SK-N-SH treated with all-trans-retinoic acid at 6 μM for 48 hours (cell line): Measurements from ENCODE around the gene ANKRD40CL.

Experiments
- ATAC-seq: fragments of 200-7000 bp; cut with Tn5 transposase; 3 replicates; pipeline ENCODE4 v1.9.1; 2020; ENCODE audit warnings: mild to moderate bottlenecking, moderate library complexity
- ARNTL ChIP-seq: fragments of 450-650 bp; formaldehyde crosslinking; IDR thresholded peaks from 2 replicates; pipeline ENCODE4 v1.5.0; 2020; ENCODE audit warnings: low read depth, mild to moderate bottlenecking, moderate library complexity, borderline replicate concordance
- BACH2 ChIP-seq: fragments of 250-450 bp; sonication (Bioruptor Pico); IDR thresholded peaks from 2 replicates; pipeline ENCODE4 v1.9.0; 2021; ENCODE audit warnings: mild to moderate bottlenecking, borderline replicate concordance
- CSDC2 ChIP-seq: fragments of 250-450 bp; sonication (Bioruptor Pico); IDR thresholded peaks from 2 replicates; pipeline ENCODE4 v1.5.0; 2020; ENCODE audit warnings: mild to moderate bottlenecking, moderate library complexity
- ESRRG ChIP-seq: fragments of 250-450 bp; sonication (Bioruptor Pico); IDR thresholded peaks from 2 replicates; pipeline ENCODE4 v1.6.1; 2021; ENCODE audit warnings: mild to moderate bottlenecking
- GLIS3 ChIP-seq: fragments of 250-450 bp; sonication (Bioruptor Pico); IDR thresholded peaks from 2 replicates; pipeline ENCODE4 v1.5.0; 2020; ENCODE audit warnings: mild to moderate bottlenecking, moderate library complexity
- ISL1 ChIP-seq: fragments of 250-450 bp; sonication (Bioruptor Pico); IDR thresholded peaks from 2 replicates; pipeline ENCODE4 v2.1.2; 2022; ENCODE audit warnings: mild to moderate bottlenecking, moderate library complexity
- OSR1 ChIP-seq: fragments of 250-450 bp; sonication (Bioruptor Pico); IDR thresholded peaks from 2 replicates; pipeline ENCODE4 v1.8.0; 2022; ENCODE audit warnings: moderate library complexity, mild to moderate bottlenecking, inconsistent platforms
- PPARA ChIP-seq: fragments of 250-450 bp; sonication (Bioruptor Pico); IDR thresholded peaks from 2 replicates; pipeline ENCODE4 v1.5.0; 2020; ENCODE audit warnings: mild to moderate bottlenecking, borderline replicate concordance
- RARB ChIP-seq: fragments of 250-450 bp; sonication (Bioruptor Pico); IDR thresholded peaks from 2 replicates; pipeline ENCODE4 v1.8.0; 2021; ENCODE audit warnings: mild to moderate bottlenecking, moderate library complexity
- SNAI2 ChIP-seq: fragments of 250-450 bp; sonication (Bioruptor Pico); IDR thresholded peaks from 2 replicates; pipeline ENCODE4 v1.5.0; 2020; ENCODE audit warnings: mild to moderate bottlenecking, moderate library complexity
- TCF4 ChIP-seq: fragments of 250-450 bp; sonication (Bioruptor Pico); IDR thresholded peaks from 2 replicates; pipeline ENCODE4 v1.8.0; 2021; ENCODE audit warnings: mild to moderate bottlenecking, moderate library complexity, borderline replicate concordance
- TOX ChIP-seq: fragments of 250-450 bp; sonication (Bioruptor Pico); IDR thresholded peaks from 2 replicates; pipeline ENCODE4 v1.8.0; 2021; ENCODE audit warnings: mild to moderate bottlenecking, moderate library complexity, borderline replicate concordance
- ZC3H10 ChIP-seq: fragments of 250-450 bp; sonication (Bioruptor Pico); IDR thresholded peaks from 2 replicates; pipeline ENCODE4 v1.5.1; 2021; ENCODE audit warnings: mild to moderate bottlenecking, moderate library complexity
- ZFP3 ChIP-seq: fragments of 250-450 bp; sonication (Bioruptor Pico); IDR thresholded peaks from 2 replicates; pipeline ENCODE4 v1.5.0; 2020; ENCODE audit warnings: mild to moderate bottlenecking, moderate library complexity
- ZFP30 ChIP-seq: fragments of 450-650 bp; formaldehyde crosslinking; IDR thresholded peaks from 2 replicates; pipeline ENCODE4 v1.5.0; 2022; ENCODE audit warnings: mild to moderate bottlenecking, moderate library complexity
- ZNF565 ChIP-seq: fragments of 450-650 bp; formaldehyde crosslinking; conservative IDR thresholded peaks from 2 replicates; pipeline ENCODE4 v1.5.0; 2020; ENCODE audit warnings: low read depth, mild to moderate bottlenecking, moderate library complexity
- ZNF70 ChIP-seq: fragments of 450-650 bp; formaldehyde crosslinking; IDR thresholded peaks from 2 replicates; pipeline ENCODE4 v1.5.0; 2020; ENCODE audit warnings: mild to moderate bottlenecking, moderate library complexity
- ZNF8 ChIP-seq: fragments of 450-650 bp; formaldehyde crosslinking; IDR thresholded peaks from 2 replicates; pipeline ENCODE4 v1.5.0; 2020; ENCODE audit warnings: mild to moderate bottlenecking, moderate library complexity
- TF ChIP-seq, protein P1 (sequence below): fragments of 250-450 bp; sonication (Bioruptor Pico); IDR thresholded peaks from 2 replicates; pipeline ENCODE4 v1.8.0; 2021; ENCODE audit warnings: low read depth, mild to moderate bottlenecking, moderate library complexity, borderline replicate concordance
- TF ChIP-seq, protein P2 (sequence below): fragments of 250-450 bp; sonication (Bioruptor Pico); IDR thresholded peaks from 2 replicates; pipeline ENCODE4 v1.8.0; 2020; ENCODE audit warnings: mild to moderate bottlenecking, moderate library complexity, borderline replicate concordance
- TF ChIP-seq, protein P3 (sequence below): fragments of 250-450 bp; sonication (Bioruptor Pico); IDR thresholded peaks from 2 replicates; pipeline ENCODE4 v1.5.1; 2020; ENCODE audit warnings: low read depth, mild to moderate bottlenecking, moderate library complexity
- TF ChIP-seq, protein P4 (sequence below): fragments of 250-450 bp; sonication (Bioruptor Pico); IDR thresholded peaks from 2 replicates; pipeline ENCODE4 v1.5.0; 2020; ENCODE audit warnings: mild to moderate bottlenecking, moderate library complexity
- TF ChIP-seq, protein P5 (sequence below): fragments of 250-450 bp; sonication (Bioruptor Pico); IDR thresholded peaks from 2 replicates; pipeline ENCODE4 v1.5.1; 2021; ENCODE audit warnings: mild to moderate bottlenecking, moderate library complexity

Gene ANKRD40CL

DNA sequence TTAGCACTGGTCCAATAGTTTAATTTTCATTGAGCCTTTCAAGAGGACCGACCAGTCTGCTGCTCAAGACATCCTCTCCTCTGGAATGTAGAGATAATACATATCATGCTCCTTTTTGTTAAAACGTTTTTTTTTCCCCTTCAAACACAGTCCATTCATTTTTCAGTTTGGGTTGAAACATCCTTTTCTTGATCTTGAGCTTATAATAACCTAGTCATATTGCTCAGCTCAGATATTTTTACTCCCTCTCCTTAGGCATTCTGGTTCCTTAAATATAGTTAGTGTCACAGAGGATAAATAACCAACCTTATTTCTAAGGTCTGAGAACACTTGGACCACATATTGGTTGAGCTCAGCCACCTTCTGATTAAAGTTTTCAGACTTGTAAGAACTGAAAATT, 12.8 kb downstream of the ANKRD40CL start:
- TF ChIP-seq CSDC2, result no peak
- no peak for TF ChIP-seq TCF4 (CRISPR knock-in tag)
- TF ChIP-seq PPARA (CRISPR knock-in tag), result no peak
- TF ChIP-seq ESRRG (CRISPR knock-in tag), result no peak
- TF ChIP-seq ZNF70, result no peak
- TF ChIP-seq SNAI2, result no peak
- TF ChIP-seq ISL1 (CRISPR knock-in tag), result no peak
- no peak for TF ChIP-seq ZNF8 (CRISPR knock-in tag)
- TF ChIP-seq BACH2, result no peak
- TF ChIP-seq, protein P1, sequence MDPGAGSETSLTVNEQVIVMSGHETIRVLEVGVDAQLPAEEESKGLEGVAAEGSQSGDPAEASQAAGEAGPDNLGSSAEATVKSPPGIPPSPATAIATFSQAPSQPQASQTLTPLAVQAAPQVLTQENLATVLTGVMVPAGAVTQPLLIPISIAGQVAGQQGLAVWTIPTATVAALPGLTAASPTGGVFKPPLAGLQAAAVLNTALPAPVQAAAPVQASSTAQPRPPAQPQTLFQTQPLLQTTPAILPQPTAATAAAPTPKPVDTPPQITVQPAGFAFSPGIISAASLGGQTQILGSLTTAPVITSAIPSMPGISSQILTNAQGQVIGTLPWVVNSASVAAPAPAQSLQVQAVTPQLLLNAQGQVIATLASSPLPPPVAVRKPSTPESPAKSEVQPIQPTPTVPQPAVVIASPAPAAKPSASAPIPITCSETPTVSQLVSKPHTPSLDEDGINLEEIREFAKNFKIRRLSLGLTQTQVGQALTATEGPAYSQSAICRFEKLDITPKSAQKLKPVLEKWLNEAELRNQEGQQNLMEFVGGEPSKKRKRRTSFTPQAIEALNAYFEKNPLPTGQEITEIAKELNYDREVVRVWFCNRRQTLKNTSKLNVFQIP (CRISPR knock-in tag), result no peak
- no peak for TF ChIP-seq ZNF565 (CRISPR knock-in tag)
- TF ChIP-seq ZC3H10 (CRISPR knock-in tag), result no peak
- TF ChIP-seq, protein P2, sequence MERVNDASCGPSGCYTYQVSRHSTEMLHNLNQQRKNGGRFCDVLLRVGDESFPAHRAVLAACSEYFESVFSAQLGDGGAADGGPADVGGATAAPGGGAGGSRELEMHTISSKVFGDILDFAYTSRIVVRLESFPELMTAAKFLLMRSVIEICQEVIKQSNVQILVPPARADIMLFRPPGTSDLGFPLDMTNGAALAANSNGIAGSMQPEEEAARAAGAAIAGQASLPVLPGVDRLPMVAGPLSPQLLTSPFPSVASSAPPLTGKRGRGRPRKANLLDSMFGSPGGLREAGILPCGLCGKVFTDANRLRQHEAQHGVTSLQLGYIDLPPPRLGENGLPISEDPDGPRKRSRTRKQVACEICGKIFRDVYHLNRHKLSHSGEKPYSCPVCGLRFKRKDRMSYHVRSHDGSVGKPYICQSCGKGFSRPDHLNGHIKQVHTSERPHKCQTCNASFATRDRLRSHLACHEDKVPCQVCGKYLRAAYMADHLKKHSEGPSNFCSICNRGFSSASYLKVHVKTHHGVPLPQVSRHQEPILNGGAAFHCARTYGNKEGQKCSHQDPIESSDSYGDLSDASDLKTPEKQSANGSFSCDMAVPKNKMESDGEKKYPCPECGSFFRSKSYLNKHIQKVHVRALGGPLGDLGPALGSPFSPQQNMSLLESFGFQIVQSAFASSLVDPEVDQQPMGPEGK (CRISPR knock-in tag), result no peak
- TF ChIP-seq ARNTL (CRISPR knock-in tag), result no peak
- TF ChIP-seq OSR1, result no peak
- TF ChIP-seq, protein P3, sequence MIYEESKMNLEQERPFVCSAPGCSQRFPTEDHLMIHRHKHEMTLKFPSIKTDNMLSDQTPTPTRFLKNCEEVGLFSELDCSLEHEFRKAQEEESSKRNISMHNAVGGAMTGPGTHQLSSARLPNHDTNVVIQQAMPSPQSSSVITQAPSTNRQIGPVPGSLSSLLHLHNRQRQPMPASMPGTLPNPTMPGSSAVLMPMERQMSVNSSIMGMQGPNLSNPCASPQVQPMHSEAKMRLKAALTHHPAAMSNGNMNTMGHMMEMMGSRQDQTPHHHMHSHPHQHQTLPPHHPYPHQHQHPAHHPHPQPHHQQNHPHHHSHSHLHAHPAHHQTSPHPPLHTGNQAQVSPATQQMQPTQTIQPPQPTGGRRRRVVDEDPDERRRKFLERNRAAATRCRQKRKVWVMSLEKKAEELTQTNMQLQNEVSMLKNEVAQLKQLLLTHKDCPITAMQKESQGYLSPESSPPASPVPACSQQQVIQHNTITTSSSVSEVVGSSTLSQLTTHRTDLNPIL (CRISPR knock-in tag), result no peak
- ATAC-seq, result no peak

DNA sequence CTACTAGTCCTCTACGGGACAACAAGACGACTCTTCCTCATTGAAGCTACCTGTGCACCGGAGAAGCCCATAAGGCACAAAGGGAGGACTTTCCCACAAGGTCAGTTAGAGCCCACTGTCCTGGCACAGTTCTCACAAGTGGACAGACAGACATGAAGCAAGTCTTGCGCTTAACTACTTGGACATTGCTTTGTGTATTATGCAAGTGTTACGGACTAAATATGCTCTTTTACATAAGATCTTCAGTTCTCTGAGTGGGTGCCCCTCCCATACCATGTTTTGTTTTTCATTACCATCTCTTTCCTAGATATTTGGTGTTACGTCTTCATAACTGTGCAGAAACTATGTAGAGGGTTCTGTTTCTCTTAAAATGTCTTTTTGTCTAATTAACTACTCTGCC, 18.1 kb downstream of the ANKRD40CL start:
- no peak for ATAC-seq
- TF ChIP-seq CSDC2 (no peak), RARB (CRISPR knock-in tag) (no peak), BACH2 (no peak), OSR1 (no peak), ARNTL (CRISPR knock-in tag) (no peak), PPARA (CRISPR knock-in tag) (no peak), ESRRG (CRISPR knock-in tag) (no peak), ZNF565 (CRISPR knock-in tag) (no peak), ZC3H10 (CRISPR knock-in tag) (no peak)
- TF ChIP-seq, protein P4, sequence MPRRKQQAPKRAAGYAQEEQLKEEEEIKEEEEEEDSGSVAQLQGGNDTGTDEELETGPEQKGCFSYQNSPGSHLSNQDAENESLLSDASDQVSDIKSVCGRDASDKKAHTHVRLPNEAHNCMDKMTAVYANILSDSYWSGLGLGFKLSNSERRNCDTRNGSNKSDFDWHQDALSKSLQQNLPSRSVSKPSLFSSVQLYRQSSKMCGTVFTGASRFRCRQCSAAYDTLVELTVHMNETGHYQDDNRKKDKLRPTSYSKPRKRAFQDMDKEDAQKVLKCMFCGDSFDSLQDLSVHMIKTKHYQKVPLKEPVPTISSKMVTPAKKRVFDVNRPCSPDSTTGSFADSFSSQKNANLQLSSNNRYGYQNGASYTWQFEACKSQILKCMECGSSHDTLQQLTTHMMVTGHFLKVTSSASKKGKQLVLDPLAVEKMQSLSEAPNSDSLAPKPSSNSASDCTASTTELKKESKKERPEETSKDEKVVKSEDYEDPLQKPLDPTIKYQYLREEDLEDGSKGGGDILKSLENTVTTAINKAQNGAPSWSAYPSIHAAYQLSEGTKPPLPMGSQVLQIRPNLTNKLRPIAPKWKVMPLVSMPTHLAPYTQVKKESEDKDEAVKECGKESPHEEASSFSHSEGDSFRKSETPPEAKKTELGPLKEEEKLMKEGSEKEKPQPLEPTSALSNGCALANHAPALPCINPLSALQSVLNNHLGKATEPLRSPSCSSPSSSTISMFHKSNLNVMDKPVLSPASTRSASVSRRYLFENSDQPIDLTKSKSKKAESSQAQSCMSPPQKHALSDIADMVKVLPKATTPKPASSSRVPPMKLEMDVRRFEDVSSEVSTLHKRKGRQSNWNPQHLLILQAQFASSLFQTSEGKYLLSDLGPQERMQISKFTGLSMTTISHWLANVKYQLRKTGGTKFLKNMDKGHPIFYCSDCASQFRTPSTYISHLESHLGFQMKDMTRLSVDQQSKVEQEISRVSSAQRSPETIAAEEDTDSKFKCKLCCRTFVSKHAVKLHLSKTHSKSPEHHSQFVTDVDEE (CRISPR knock-in tag), result no peak
- TF ChIP-seq, protein P5, sequence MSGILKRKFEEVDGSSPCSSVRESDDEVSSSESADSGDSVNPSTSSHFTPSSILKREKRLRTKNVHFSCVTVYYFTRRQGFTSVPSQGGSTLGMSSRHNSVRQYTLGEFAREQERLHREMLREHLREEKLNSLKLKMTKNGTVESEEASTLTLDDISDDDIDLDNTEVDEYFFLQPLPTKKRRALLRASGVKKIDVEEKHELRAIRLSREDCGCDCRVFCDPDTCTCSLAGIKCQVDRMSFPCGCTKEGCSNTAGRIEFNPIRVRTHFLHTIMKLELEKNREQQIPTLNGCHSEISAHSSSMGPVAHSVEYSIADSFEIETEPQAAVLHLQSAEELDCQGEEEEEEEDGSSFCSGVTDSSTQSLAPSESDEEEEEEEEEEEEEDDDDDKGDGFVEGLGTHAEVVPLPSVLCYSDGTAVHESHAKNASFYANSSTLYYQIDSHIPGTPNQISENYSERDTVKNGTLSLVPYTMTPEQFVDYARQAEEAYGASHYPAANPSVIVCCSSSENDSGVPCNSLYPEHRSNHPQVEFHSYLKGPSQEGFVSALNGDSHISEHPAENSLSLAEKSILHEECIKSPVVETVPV (CRISPR knock-in tag), result no peak

DNA sequence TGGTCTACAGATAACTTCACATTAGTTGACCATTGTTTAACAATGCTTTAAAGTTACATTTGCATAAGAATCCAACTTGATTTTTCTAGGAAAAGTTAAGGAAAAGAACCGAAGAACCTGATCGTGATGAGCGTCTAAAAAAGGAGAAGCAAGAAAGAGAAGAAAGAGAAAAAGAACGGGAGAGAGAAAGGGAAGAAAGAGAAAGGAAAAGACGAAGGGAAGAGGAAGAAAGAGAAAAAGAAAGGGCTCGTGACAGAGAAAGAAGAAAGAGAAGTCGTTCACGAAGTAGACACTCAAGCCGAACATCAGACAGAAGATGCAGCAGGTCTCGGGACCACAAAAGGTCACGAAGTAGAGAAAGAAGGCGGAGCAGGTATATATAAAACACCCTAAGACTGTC, 21.7 kb downstream of the ANKRD40CL start:
- ATAC-seq, result no peak
- TF ChIP-seq, protein P5 (CRISPR knock-in tag), result no peak
- no peak for TF ChIP-seq SNAI2
- TF ChIP-seq PPARA (CRISPR knock-in tag), result no peak
- no peak for TF ChIP-seq ZC3H10 (CRISPR knock-in tag)
- TF ChIP-seq ESRRG (CRISPR knock-in tag), result no peak
- TF ChIP-seq ZNF565 (CRISPR knock-in tag), result no peak
- no peak for TF ChIP-seq GLIS3 (CRISPR knock-in tag)
- TF ChIP-seq RARB (CRISPR knock-in tag), result no peak
- no peak for TF ChIP-seq ISL1 (CRISPR knock-in tag)
- TF ChIP-seq TOX (CRISPR knock-in tag), result no peak
- TF ChIP-seq ZFP30, result no peak
- no peak for TF ChIP-seq BACH2
- no peak for TF ChIP-seq ZFP3 (CRISPR knock-in tag)
- TF ChIP-seq, protein P2 (CRISPR knock-in tag), result no peak
- no peak for TF ChIP-seq TCF4 (CRISPR knock-in tag)
- TF ChIP-seq, protein P3 (CRISPR knock-in tag), result no peak
- TF ChIP-seq ZNF8 (CRISPR knock-in tag), result no peak
